ENCODE data around the gene LYRM9.

Gene LYRM9

GRCh38 chr17:27871407-27871806 is 21.8 kb downstream of the LYRM9 start:
- Histone ChIP-seq H3F3A (ENCODE audit: insufficient read depth) (no peaks in the 10 kb centered on the region), H3K4me3 (ENCODE audit: insufficient read depth, low read length, poor library complexity, severe bottlenecking) (no peak overlapping the region), H3K27me3 (ENCODE audit: low read length) (no peaks in the 10 kb centered on the region), H3K9me2 (replicated peaks; ENCODE audit: insufficient read depth, low read length) (no peaks in the 10 kb centered on the region), H3K9ac (ENCODE audit: low read length) (no peak overlapping the region), H2AFZ (ENCODE audit: low read depth, low read length, severe bottlenecking) (no peak overlapping the region), H4K20me1 (ENCODE audit: low read depth, low read length) (no peaks in the 10 kb centered on the region), H3K79me2 (ENCODE audit: insufficient read depth, low read length) (no peaks in the 10 kb centered on the region), H3K9me3 (ENCODE audit: insufficient read depth, low read length) (no peaks in the 10 kb centered on the region), H3K27ac (ENCODE audit: low read depth, low read length) (no peak overlapping the region), H3K4me2 (ENCODE audit: low read depth, low read length, poor library complexity, severe bottlenecking) (no peak overlapping the region), H3K36me3 (ENCODE audit: low read length) (no peaks in the 10 kb centered on the region)
- no peak for TF ChIP-seq EZH2phosphoT487 (conservative IDR thresholded peaks at IDR 0.05; ENCODE audit: low read length)
- no peak for TF ChIP-seq CTCF (IDR thresholded peaks at IDR 0.05; ENCODE audit: insufficient read depth, low read length, poor library complexity, severe bottlenecking)

GRCh38 chr17:27870345-27870744 is 22.8 kb downstream of the LYRM9 start:
- no peak overlapping the region for H2AFZ ChIP-seq (ENCODE audit: low read depth, low read length, severe bottlenecking)
- H3K79me2 ChIP-seq (ENCODE audit: insufficient read depth, low read length): no peaks in the 10 kb centered on the region
- no peaks in the 10 kb centered on the region for H4K20me1 ChIP-seq (ENCODE audit: low read depth, low read length)
- H3K27ac ChIP-seq (ENCODE audit: low read depth, low read length): no peak overlapping the region
- H3K36me3 ChIP-seq (ENCODE audit: low read length): no peaks in the 10 kb centered on the region
- H3K4me3 ChIP-seq (ENCODE audit: insufficient read depth, low read length, poor library complexity, severe bottlenecking): no peak overlapping the region
- no peaks in the 10 kb centered on the region for H3K9me2 ChIP-seq (replicated peaks; ENCODE audit: insufficient read depth, low read length)
- no peaks in the 10 kb centered on the region for H3K27me3 ChIP-seq (ENCODE audit: low read length)
- H3K4me2 ChIP-seq (ENCODE audit: low read depth, low read length, poor library complexity, severe bottlenecking): no peak overlapping the region
- TF ChIP-seq EZH2phosphoT487 (conservative IDR thresholded peaks at IDR 0.05; ENCODE audit: low read length) (no peak), CTCF (IDR thresholded peaks at IDR 0.05; ENCODE audit: insufficient read depth, low read length, poor library complexity, severe bottlenecking) (no peak)
- H3K9ac ChIP-seq (ENCODE audit: low read length): no peak overlapping the region
- no peaks in the 10 kb centered on the region for H3K9me3 ChIP-seq (ENCODE audit: insufficient read depth, low read length)
- no peaks in the 10 kb centered on the region for H3F3A ChIP-seq (ENCODE audit: insufficient read depth)

- H3K27ac ChIP-seq (ENCODE audit: low read depth, low read length): no peak overlapping the region
- H3K4me2 ChIP-seq (ENCODE audit: low read depth, low read length, poor library complexity, severe bottlenecking): no peak overlapping the region
- no peak overlapping the region for H3K9ac ChIP-seq (ENCODE audit: low read length)
- H4K20me1 ChIP-seq (ENCODE audit: low read depth, low read length): no peaks in the 10 kb centered on the region
- no peaks in the 10 kb centered on the region for H3K79me2 ChIP-seq (ENCODE audit: insufficient read depth, low read length)
- no peaks in the 10 kb centered on the region for H3K36me3 ChIP-seq (ENCODE audit: low read length)
- H2AFZ ChIP-seq (ENCODE audit: low read depth, low read length, severe bottlenecking): no peak overlapping the region
- no peaks in the 10 kb centered on the region for H3K9me3 ChIP-seq (ENCODE audit: insufficient read depth, low read length)
- no peaks in the 10 kb centered on the region for H3F3A ChIP-seq (ENCODE audit: insufficient read depth)
- no peaks in the 10 kb centered on the region for H3K27me3 ChIP-seq (ENCODE audit: low read length)
- H3K4me3 ChIP-seq (ENCODE audit: insufficient read depth, low read length, poor library complexity, severe bottlenecking): no peak overlapping the region
- TF ChIP-seq EZH2phosphoT487 (conservative IDR thresholded peaks at IDR 0.05; ENCODE audit: low read length) (no peak), CTCF (IDR thresholded peaks at IDR 0.05; ENCODE audit: insufficient read depth, low read length, poor library complexity, severe bottlenecking) (no peak)
- H3K9me2 ChIP-seq (replicated peaks; ENCODE audit: insufficient read depth, low read length): no peaks in the 10 kb centered on the region
Measured at GRCh38 chr17:27868565-27868964, 24.6 kb downstream of the LYRM9 start.
